HG03439 (cell line): ENCODE results near the gene OBSCN.
"Not testable (repeated sequence)": the region's sequence is repeated elsewhere in the genome, so short reads cannot be mapped to it uniquely, and the experiment has no call there.

Source experiments
- ATAC-seq: cut with Tn5 transposase; IDR thresholded peaks from one replicate; pipeline ENCODE4 v1.9.1; 2021; ENCODE audit warnings: mild to moderate bottlenecking, moderate library complexity; ENCODE audit not compliant: unreplicated experiment

Gene OBSCN

DNA sequence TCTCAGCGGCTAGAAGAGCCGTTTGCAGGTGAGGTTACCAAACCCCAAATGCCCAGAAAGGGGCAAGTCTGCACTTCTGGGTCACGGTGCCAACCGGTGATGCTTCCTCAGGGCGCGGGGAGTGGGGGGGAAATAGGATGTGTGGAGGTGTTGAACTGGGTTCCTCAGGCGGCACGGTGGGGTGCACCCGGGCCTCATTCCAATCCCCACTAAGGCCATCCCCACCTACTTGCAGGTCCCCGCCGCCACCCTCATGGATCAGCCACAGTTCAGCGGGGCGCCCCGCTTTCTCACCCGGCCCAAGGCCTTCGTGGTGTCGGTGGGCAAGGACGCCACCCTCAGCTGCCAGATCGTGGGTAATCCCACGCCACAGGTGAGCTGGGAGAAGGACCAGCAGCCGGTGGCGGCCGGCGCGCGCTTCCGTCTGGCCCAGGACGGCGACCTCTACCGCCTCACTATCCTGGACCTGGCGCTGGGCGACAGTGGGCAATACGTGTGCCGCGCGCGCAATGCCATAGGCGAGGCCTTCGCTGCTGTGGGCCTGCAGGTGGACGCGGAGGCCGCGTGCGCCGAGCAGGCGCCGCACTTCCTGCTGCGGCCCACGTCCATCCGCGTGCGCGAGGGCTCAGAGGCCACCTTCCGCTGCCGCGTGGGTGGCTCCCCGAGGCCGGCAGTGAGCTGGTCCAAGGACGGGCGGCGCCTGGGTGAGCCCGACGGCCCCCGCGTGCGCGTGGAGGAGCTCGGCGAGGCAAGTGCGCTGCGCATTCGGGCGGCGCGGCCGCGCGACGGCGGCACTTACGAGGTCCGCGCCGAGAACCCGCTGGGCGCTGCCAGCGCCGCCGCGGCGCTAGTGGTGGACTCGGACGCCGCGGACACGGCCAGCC lies 3.9 kb downstream of the OBSCN start:
- ATAC-seq = no peak

- no peak for ATAC-seq
Measured at GRCh38 chr1:228212415-228212965, 4.6 kb downstream of the OBSCN start.

DNA sequence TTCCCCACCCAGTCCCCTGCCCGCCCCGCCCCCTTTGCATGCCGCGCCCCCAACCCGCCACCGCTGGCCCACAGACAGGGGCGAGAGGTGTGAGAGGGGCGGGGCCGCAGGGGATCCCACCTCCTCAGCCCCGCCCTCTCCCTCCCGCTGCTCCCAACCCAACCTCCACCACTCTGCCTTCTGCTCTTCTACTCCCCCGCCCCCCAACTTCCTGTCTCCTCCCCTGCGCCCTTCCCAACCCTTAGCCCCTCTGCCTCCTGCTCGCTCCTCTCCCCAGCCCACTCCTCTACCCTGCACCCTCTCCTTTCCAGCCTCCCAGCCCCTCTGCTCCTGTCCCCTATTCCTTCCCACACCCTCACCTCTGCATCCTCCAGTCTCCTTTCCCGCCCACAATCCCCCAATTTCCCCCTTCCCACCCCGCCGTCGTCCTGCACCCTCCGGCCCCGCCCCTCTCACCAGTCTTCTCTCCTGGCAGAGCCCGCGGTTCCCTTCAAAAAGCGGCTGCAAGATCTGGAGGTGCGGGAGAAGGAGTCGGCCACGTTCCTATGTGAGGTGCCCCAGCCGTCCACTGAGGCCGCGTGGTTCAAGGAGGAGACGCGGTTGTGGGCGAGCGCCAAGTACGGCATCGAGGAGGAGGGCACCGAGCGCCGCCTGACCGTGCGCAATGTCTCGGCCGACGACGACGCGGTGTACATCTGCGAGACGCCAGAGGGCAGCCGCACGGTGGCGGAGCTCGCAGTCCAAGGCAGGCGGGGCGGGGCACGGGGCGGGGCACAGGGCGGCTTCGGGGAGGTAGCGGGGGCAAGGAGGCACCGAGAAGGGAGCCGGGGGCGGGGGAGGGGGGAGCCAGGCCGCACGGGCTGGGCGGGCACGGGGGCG lies 5.4 kb downstream of the OBSCN start:
- peak; percentile 81 for ATAC-seq

- no peak for ATAC-seq
Measured at GRCh38 chr1:228213917-228214808, 6.3 kb downstream of the OBSCN start.

- ATAC-seq = no peak
Measured at GRCh38 chr1:228214921-228215662, 7.2 kb downstream of the OBSCN start.

DNA sequence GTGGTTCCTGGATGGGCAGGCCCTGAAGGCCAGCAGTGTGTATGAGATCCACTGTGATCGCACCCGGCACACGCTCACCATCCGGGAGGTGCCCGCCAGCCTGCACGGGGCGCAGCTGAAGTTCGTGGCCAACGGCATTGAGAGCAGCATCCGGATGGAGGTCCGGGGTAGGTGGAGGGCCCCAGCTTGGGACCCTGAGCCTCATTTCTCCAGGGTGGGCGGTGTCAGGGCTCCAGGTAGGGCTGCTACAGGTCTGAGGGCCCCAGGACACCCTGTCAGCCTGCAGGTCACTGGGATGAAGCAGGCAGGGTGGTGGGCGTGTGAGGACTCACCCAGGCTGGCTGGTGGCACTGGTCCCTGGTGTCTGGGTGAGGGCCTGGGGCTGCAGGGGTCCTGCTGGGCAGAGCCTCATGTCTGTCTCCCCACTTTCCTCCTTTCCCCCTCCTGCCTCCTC lies 7.8 kb downstream of the OBSCN start:
- ATAC-seq = no peak

- no peak for ATAC-seq
Measured at GRCh38 chr1:228216371-228217320, 8.8 kb downstream of the OBSCN start.

- no peak for ATAC-seq
Measured at GRCh38 chr1:228217551-228218344, 9.9 kb downstream of the OBSCN start.

- no peak for ATAC-seq
Measured at GRCh38 chr1:228218513-228219244, 10.8 kb downstream of the OBSCN start.

DNA sequence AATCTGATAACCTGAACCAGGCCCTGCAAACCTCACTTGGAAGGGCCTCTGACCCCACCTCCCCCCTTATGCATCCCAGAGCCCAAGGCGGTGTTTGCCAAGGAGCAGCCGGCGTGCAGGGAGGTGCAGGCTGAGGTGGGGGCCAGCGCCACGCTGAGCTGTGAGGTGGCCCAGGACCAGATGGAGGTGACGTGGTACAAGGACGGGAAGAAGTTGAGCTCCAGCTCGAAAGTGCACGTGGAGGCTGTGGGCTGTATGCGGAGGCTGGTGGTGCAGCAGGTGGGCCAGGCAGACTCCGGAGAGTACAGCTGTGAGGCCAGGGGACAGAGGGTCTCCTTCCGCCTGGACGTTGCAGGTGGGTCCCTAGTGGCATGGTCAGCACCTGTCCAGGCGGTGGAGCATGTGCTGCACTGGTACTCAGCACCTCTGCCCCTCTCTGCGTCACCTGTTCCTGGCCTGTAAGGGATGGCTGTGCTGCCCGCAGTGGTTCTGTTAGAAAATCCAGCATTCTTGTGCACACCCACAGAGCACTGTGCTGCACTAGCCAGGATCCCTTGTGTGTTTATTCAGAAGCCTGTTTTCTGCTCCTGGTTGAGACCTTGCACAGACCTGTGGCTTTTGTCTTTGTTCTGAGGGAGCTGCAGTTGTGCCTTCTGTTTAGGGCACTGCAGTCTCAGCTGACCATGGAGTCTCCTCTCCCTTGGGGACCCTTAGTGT lies 11.6 kb downstream of the OBSCN start:
- no peak for ATAC-seq

DNA sequence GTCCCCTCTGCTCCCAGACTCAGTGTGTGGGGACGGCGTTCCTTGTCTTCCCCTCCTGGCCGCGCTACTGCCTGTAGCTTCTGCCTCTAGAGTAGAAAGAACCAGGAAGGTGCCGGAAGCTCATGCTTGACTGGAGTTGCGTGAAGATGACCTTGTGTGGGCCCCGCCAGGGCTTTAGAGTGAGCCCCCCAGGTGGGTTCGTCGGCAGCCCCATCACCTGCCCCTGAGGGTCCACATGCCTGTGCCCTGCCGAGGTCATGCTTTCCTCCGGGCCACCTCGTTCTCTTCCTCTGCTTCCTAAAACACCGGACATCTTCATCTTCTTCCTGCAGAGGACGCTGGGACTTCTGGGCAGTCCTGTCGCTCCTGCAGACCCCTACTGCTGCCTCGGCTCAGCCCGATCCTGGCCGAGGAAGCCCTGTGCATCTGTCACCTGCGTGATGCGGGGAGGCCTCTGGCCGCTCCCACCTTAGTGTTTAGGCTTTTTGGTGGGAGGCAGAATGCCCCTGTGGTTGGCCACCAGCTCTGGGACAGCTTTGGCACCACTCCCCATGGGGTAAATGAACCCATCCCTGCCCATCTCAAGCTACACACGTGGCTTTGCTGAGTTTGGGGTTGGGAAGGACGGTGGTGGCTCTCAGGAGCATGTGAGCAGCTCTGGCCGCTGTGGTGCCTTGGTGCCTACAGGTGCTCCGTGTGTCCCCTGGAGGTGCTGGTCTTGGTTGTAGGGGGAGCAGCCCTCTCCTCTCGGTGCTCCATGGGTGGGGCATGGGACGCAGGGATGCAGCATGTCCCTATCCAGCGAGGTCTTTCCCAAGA lies 12.3 kb downstream of the OBSCN start:
- no peak for ATAC-seq

- not testable (repeated sequence) for ATAC-seq
Measured at GRCh38 chr1:228221097-228221496, 13.3 kb downstream of the OBSCN start.

GRCh38 chr1:228222548-228222947 lies 14.7 kb downstream of the OBSCN start:
- ATAC-seq = no peak

GRCh38 chr1:228224198-228225164 lies 16.6 kb downstream of the OBSCN start:
- no peak for ATAC-seq
